GM21381 (cell line): ENCODE measurements around the gene LRRC30.
"Not testable (repeated sequence)": the region's sequence is repeated elsewhere in the genome, so short reads cannot be mapped to it uniquely, and the experiment has no call there.

Experiments used
- ATAC-seq: cut with Tn5 transposase; IDR thresholded peaks from one replicate; pipeline ENCODE4 v1.9.1; 2021; ENCODE audit warnings: mild to moderate bottlenecking, moderate library complexity; ENCODE audit not compliant: unreplicated experiment

LRRC30 gene

DNA sequence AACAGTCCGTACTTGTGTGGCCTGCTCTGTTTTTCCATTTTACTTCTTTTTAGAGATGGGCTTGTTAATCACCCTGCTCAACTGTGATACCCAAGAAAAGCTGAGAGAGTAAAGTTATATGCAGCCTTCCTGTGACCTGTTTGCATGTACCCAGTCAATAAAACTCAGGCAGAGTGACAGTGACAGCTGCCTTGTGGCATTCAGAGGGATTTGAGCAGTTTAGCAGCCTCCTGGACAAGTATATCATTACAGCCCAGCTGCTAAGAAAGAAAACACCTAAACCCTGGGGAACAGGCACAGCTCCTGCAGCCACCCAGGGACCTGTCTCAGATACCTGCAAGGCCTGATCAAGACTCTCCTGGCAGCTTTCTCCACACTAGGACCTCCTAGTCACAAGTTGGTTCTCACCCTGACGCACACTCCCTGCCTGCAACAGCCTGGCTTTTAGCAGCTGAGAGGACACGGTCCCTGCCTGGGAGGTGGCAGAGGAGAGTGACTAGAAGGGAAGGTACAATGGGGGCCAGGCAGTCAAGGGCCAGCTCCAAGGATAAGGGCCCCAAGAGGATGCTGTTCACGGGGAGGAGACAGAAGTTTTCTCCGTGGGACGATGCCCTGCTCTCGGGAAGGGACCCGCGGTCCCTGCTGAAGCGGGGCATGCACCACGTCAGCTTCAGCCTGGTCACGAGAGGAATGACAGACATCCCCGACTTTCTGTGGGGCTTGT lies at the start of gene LRRC30:
LRRC30 (plus strand) TSS at position 464 of the 724 bp plus-strand sequence; CDS start at position 514, 50 bp downstream.
- ATAC-seq = no peak

DNA sequence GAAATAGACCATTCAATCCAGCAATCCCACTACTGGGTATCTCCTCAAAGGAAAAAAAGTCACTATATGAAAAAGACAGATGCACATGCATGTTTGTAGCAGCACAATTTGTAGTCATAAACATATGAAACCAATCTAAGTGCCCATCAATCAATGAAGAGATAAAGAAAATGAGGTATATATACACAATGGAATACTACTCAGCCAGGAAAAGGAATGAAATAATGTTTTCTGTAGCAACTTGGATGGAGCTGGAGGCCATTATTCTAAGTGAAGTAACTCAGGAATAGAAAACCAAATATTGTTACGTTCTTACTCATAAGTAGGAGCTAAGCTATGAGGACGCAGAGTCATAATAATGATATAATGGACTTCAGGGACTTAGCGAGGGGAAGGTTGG lies 45.2 kb upstream of the LRRC30 start:
- ATAC-seq = no peak

DNA sequence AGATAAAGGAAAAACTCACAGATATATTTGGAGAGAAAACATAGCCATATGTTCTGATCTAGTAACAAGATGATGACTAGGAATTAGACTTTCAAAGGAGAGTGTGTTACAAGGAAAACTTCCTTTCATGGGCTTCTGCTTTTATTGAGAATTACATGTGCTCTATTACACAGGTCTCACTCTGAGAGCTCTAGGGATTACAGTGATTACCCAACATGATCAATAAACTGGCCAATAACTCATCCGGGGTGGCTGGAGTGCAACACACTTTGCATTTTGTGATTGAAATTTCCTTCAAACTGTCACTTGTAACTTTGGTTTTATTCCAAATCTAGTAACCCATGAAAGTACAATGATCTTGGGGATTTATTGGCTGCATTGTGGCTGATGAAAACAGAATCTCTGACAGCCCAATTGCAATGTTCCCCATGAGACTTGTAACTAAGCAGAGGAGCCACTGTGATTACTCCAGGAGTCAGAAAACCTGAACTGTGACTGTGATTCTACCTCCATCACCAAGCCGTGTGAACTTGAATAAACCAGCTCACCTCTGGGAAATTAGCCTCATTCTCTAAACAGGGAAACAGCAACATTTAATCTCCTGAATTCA lies 40.2 kb upstream of the LRRC30 start:
- no peak for ATAC-seq

DNA sequence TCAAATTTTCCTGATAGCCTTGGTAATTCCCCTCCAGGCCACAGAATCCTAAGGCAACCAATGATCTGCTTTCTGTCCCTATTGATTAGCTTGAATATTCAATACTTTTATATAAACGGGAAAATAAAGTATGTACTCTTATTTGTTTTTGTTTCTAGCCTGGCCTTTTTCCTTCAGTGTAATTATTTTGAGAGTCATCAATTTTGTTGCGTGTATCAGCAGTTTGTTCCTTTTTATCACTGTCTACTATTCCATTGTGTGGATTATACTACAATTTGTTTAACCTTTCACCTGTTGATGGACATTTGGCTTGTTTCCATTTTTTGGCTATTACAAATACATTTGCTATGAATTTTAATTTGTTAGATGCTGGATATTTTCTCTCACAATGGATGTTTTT lies 39.2 kb upstream of the LRRC30 start:
- no peak for ATAC-seq

DNA sequence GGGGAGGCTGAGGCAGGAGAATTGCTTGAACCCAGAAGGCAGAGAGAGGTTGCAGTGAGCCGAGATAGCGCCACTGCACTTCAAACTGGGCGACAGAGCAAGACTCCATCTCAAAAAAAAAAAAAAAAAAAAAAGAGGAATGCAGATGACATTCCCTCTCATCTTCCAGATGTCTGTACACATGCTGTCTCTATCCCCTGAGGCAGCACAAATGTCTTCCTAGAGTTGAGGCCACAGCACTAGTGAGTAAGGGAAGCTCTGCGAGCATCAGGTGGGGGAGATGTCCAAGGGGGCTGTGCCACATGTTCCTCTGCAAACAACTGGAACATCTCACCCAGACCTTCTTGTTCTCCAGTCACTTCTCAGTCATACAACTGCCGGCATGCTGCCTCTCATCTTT lies 35.6 kb upstream of the LRRC30 start:
- no peak for ATAC-seq

DNA sequence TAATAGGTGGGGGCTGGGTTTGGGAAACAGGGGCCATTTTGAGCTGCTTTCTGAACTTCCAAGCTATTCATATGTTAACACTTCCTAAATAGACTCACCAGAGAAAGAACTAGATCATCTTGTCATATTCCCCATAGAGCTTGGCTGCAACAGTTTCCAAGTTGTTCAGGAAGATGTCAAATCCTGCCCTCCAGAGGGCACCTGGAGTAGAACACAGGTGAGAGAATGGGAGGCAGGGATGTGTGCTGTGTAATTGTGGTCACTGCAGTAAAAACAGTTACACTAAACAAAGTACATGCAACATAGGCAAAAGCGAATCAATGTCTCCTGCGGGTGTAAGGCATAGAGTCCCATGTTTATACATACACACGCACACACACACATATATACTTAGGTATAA lies 34.5 kb upstream of the LRRC30 start:
- no peak for ATAC-seq

DNA sequence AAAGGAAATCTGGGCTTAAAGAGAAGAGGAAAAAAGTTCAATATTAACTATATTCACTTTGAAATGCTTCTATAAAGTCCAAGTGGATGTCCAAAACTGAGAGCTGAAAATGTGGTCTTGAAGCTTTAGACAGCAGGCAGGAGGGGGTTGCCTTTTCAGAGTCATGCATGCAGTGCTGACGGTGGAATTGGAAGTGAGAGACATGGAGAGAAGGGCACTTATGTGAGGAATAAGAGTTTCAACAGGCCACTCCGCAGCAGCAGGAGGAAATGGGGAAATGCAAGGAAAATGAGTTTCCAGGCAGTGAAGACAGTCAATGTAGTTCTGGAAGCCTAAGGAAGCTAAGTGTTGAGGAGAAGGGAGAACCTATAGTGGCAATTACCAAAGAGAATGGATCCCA lies 33.0 kb upstream of the LRRC30 start:
- no peak for ATAC-seq

DNA sequence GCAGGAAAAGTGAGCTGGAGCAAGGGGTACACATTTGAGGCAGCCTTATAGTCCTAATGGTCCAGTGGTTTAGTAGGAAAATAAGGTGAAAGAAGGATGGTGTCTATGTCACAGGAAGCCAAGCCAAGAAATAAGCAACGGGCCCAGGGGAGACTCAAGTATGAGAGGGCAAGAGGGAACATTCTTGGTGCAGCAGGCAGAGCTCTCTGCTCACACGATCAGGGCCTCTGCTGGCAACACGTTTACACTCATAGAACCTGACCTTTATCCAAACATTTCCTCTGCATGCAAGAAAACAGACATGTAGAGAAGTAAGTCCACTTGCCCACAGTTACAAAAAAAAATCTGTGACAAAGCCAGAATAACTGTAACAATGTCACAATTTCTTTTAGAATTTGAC lies 32.6 kb upstream of the LRRC30 start:
- no peak for ATAC-seq

DNA sequence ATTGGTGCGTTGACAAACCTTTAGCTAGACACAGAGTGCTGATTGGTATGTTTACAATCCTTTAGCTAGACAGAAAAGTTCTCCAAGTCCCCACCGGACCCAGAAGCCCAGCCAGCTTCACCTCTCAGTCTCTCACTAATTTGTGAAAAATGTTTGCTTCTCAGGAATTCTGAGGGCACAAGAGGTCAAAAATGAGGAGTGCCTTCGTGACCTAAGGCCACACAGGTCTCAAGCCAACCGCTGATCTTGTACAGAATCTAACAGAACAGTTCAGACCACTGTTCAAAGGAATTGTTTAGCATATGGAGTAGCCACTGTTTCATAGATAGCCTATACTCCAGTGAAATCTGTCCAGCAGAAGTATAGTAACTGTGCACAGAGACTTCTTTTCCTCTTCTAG lies 29.8 kb upstream of the LRRC30 start:
- ATAC-seq = no peak

DNA sequence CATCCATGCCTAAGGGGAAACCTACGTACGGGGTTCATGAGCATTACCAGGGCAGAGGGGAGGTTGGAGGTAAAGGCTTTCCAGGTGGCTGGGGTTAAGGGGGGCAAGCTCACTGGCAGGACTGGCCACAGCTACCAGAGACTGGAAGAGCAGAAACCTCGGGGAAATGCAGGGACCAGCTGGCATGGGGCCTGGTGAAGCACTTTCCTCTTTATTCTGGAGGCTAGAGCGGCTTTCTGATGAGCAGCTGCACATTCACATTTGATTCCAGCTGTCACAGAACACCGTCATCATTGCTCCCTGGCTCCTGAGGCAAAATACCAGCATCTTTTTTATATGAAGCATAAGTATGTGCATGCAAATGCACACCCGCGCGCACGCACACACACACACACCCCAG lies 28.7 kb upstream of the LRRC30 start:
- ATAC-seq = no peak

DNA sequence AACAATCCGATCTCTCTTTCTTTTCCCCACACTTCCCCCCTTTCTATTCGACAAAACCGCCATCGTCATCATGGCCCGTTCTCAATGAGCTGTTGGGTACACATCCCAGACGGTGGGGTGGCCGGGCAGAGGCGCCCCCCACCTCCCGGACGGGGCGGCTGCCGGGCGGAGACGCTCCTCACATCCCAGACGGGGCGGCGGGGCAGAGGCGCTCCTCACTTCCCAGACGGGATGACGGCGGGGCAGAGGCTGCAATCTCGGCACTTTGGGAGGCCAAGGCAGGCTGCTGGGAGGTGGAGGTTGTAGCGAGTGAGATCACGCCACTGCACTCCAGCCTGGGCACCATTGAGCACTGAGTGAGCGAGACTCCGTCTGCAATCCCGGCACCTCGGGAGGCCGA lies 27.3 kb upstream of the LRRC30 start:
- ATAC-seq = not testable (repeated sequence)

DNA sequence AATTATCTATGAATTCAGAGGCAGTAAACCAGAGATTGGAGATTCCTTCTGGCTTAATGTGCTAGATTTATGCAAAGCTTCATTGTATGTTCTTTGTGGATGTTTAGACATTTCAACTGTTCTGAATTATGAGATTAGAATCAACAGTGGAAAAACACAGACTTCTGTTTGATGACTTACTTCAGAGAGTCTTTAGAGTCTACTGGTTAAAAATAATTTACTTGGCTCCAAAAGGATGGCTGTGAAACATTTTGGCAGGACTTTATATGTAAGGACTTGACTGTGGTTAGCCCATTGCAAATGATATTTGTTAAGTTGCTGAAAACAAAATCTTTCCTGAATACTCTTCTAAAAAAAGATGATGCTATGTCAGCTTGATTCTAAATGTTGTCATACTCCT lies 25.5 kb upstream of the LRRC30 start:
- ATAC-seq = no peak

DNA sequence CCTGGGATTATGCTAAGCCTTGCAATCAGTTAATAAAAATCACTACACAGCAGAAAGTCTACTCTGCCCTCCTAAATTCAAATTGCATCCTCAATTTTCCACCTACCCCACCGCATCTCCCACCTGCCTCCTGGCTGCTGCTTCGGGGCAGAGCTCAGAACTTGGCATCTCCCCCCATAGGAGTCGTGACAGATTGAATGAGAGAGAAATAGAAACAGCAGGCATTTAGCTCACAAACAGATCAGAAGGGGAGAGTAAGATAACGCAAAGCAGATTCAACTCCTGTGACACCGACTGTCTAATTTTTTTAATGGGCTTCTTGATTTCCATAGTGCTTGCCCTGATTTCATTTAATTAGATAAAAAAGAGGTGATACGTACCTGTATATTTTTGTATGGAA lies 24.7 kb upstream of the LRRC30 start:
- no peak for ATAC-seq

DNA sequence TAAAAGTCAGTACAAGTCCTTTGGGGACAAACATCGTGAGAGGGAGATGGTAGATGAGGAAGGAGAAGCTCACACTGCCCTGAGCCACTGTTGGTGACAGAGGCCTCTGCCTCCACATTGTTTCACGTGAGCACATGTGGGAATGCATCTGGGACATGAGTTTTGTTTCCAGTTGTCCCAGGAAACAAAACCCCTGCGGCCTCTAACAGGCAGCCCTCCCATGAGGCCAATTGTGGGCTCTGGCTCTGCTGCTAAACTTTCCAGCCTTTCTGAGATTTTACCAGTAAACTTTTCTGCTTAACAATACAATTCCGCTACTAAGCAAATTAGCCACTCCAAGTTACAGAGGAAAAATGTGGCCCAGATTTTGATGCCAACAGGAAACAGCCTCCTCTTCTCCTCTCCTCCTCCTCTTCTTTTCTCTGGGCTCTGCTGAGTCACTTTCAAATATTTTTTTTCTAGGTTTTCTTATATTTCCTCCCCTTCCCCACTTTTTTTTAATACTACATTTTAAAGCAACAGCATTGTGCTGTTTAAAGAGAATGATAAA lies 23.4 kb upstream of the LRRC30 start:
- no peak for ATAC-seq

DNA sequence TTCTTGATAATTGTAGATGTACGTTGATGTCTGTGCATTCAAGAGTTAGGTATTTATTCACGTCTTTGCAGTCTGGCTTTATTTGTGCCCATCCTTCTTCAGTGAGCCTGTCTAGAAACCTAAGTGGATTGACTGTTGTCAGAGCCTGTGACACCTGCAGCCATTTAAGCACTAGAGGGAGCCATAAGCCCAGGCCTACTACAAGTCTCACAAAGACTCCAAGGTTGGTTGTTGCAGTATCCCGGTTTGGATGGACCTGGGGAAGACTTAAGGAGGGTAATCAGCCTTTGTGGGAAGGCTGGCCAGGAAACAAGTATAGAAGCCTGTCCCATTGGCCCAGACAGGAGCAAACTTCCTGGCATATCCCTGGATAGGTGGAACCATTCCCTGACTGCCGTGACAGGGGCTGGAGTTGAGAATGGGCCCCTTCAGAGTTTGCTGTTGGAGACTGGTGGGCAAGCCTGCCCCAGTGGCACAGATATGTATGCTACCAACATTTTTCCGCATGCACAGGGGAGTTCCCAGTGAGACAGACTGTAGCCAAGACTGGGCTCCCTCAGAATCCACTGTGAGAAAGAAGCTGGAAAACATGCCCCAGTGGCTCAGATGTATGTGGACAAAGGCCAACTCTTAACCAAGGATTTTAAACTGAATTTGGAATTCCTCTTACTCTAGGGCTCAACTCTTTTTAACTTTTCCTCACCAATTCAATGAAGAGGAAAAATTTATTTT lies 9.3 kb upstream of the LRRC30 start:
- ATAC-seq = no peak

DNA sequence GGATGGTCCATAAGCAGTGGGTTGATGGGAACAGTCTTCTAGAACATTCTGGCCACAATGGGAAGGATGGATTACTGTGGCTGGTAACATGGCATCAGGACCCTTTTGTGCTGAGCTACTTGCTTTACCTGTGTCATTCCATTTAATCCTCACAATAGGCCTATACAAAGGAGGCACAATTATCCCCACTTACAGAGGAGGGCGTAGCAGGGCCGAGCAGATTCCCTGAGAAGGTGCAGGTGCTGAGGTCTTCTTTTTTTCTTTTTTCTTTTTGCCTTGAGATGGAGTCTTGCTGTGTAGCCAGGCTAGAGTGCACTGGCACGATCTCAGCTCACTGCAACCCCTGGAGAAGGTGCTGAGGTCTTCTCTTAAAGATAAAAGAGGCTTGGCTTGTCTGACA lies 6.7 kb upstream of the LRRC30 start:
- ATAC-seq = no peak

DNA sequence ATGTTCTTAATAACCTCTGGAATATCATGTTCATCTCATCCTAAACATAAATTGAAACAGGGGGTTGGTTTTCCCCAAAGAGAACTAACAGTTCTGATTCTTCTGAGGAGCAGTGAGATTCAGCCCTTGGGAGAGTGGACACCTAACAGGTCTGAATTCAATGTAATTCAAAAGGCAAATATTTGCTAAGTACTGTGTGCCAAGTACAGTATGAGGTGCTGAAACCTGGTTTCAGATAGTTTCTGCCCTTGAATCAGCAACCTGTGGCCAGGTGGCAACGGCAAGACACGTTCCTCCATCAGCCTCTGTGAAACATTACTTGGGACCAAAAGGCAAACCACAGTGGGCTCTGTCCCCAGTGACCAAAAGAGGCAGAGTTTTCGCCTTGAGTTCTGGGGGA lies 1.3 kb downstream of the LRRC30 start:
- no peak for ATAC-seq

DNA sequence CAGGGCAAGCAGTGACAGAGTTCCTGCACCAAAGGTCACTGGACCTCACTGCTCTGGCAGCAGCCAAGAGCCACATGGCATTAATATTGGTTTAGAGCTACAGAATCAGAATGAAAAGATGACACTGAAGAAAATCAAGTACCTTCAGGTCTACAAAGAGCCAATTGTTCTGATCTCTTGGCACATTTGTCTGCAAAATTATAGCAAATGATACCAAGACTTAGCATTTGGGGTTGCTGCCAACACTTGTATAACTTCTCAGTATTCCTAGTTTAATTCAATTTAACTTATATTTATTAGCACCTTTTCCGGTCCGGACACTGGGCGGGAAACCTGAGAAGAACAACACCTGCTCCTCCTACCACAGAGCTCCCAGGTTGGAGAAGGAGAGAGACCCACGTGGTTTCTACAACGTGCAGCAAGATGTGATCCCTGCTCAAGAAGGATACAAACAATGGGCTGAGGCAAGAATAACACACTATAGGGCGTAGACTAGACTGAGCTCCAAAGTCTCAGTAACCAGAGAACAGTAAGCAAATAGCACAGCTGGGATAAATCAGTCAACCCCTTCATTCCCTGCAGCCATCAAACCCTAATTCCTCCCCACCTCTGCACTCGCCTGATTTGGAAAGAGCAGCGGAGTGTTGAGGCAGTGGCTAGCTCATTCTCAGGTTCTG lies 2.4 kb downstream of the LRRC30 start:
- no peak for ATAC-seq

DNA sequence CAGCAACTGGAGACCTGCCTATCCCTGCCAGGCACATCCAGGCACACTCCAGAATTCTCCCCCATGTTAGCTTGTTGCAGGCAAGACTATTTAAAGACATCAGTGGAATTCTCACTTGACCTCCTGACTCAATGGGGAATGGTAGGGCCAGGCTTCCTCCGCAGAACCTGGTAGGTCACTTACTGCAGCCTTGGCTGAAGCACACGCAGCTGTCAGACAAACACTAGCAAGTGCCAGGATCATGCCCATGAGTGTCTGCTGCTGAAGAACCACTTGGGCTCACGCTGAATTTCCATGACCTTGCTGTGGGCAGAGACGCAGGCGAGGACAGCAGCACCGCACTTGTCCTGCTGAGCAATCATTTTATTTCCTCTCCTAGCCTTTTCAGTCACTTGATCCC lies 3.2 kb downstream of the LRRC30 start:
- ATAC-seq = no peak

DNA sequence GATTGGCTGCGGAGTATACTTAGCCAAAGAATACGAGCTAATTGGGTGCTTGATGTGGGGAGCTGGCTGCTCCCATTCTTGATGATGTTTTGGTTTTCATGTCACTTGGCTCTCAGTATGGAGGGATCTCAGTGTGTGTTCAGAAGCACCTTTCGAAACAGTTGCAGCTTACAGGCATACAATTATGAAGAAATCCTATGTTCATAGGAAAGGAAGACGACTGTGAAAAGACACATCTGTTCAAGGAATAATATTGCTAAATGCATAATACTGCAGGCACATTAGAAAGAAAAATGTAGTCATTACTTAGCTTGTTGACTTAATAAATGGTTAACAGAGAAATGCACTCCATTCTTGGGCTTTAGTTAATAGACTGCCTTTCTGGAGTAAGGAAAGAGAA lies 4.1 kb downstream of the LRRC30 start:
- ATAC-seq = no peak

DNA sequence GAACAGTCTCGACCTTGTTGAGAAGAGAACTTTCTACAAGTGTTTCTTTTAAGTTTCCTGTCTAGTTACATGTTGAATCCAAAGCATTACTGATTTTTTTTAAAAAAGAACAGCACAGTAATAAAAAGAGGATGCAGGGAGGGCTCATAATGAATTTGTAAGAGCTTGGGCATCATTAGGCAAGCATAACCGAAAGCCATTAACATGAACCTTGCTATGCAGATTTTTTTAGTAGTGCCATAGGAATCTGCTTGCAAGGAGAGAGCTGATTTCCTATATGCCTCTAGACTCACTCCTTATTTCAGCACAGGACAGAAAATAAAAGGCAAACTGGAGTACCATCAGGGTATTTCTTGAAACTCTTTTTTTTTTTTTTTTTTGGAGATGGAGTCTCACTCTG lies 5.2 kb downstream of the LRRC30 start:
- no peak for ATAC-seq
